Measurements from ENCODE around the gene ODC1. TPM values are rescaled to one million over a fixed set of nuclear protein-coding genes. Genes with fewer than 3 reads are reported as not detected.

ODC1 gene
- total RNA-seq, 1 experiment from 2014 or later, result 231 TPM

DNA sequence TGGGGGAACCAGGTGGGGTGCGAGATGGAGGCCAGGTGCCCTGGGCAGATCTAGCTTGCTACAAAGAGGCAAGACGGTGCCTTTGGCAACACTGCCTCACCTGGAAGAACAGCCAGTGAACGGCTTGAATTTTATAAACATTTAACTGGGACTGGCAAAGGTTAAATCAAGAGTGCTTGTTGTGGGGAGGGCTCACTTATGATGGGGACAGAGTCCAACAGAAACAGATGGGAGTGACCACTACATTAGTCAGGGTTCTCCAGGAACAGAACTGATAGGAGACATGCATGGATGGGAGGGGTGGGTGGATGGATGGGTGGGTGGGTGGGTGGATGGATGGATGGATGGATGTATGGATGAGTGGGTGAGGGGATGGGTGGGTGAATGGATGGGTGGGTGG, 19.2 kb downstream of the ODC1 start:
- H3K27ac ChIP-seq (ENCODE audit: low read depth, low read length), result no peak overlapping the region
- no peak overlapping the region for H3K9ac ChIP-seq (ENCODE audit: low read length)
- no peak overlapping the region for H3K4me2 ChIP-seq (ENCODE audit: low read length)
- no peak overlapping the region for H2AFZ ChIP-seq (ENCODE audit: low read depth, low read length, poor library complexity, severe bottlenecking)
- H3K9me2 ChIP-seq (ENCODE audit: insufficient read depth), result no peaks in the 10 kb centered on the region
- POLR2A ChIA-PET, result no interaction called here
- RAD21 ChIA-PET (ENCODE audit: low non-redundant PET in 1 of 2, low total read pairs in 2 of 2, uncharacterized antibody in 2 of 2, unreplicated experiment in 2 of 2), result no interaction called here
- intact Hi-C loops (cut with micrococcal nuclease), result no loop called here
- H3K79me2 ChIP-seq (ENCODE audit: insufficient read depth, low read length), result no peaks in the 10 kb centered on the region
- peaks cover 3% of the 10 kb centered on the region in 2 experiments; a peak in 1 of 4 replicates for H3K36me3 ChIP-seq (ENCODE audit: control insufficient read depth in 1 of 2, insufficient read depth in 2 of 2, low read length in 2 of 2)
- H3K4me1 ChIP-seq (ENCODE audit: control insufficient read depth in 1 of 2, insufficient read depth in 2 of 2, low read length in 2 of 2), result peaks cover 4 to 26% of the 10 kb centered on the region in 2 experiments; a peak in 3 of 4 replicates
- H3K27me3 ChIP-seq (ENCODE audit: insufficient read depth, low read length), result no peaks in the 10 kb centered on the region
- H3K4me3 ChIP-seq (replicated peaks in 1 of 2; ENCODE audit: low read depth in 1 of 2, low read length in 2 of 2), result no peak overlapping the region
- H4K20me1 ChIP-seq (ENCODE audit: insufficient read depth), result no peaks in the 10 kb centered on the region
- H3K9me3 ChIP-seq (ENCODE audit: control insufficient read depth in 1 of 2, insufficient read depth in 1 of 2, low read depth in 1 of 2, low read length in 2 of 2), result no peaks in the 10 kb centered on the region
- BruUV-seq (replicated peaks), result no TSS peak
- DNase-seq (ENCODE audit: low read depth, low spot score), result no peak
- no peak for TF ChIP-seq YY1 (IDR thresholded peaks at IDR 0.05; ENCODE audit: extremely low read depth, insufficient replicate concordance, low read depth, low read length)
- no peak for TF ChIP-seq POLR2AphosphoS5 (IDR thresholded peaks at IDR 0.05; ENCODE audit: low read depth, low read length)
- no peak for TF ChIP-seq EZH2 (IDR thresholded peaks at IDR 0.05)
- no peak for TF ChIP-seq TCF7L2 (IDR thresholded peaks at IDR 0.05; ENCODE audit: borderline replicate concordance, extremely low read depth, insufficient read depth, insufficient read length)
- no peak for TF ChIP-seq JUND (IDR thresholded peaks at IDR 0.05)
- no peak for TF ChIP-seq EZH2phosphoT487 (IDR thresholded peaks at IDR 0.05; ENCODE audit: borderline replicate concordance)
- TF ChIP-seq, protein P1, sequence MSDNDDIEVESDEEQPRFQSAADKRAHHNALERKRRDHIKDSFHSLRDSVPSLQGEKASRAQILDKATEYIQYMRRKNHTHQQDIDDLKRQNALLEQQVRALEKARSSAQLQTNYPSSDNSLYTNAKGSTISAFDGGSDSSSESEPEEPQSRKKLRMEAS (IDR thresholded peaks at IDR 0.05), result no peak
- no peak for TF ChIP-seq SP1 (IDR thresholded peaks at IDR 0.05; ENCODE audit: low read depth)
- TF ChIP-seq, protein P2, sequence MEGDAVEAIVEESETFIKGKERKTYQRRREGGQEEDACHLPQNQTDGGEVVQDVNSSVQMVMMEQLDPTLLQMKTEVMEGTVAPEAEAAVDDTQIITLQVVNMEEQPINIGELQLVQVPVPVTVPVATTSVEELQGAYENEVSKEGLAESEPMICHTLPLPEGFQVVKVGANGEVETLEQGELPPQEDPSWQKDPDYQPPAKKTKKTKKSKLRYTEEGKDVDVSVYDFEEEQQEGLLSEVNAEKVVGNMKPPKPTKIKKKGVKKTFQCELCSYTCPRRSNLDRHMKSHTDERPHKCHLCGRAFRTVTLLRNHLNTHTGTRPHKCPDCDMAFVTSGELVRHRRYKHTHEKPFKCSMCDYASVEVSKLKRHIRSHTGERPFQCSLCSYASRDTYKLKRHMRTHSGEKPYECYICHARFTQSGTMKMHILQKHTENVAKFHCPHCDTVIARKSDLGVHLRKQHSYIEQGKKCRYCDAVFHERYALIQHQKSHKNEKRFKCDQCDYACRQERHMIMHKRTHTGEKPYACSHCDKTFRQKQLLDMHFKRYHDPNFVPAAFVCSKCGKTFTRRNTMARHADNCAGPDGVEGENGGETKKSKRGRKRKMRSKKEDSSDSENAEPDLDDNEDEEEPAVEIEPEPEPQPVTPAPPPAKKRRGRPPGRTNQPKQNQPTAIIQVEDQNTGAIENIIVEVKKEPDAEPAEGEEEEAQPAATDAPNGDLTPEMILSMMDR (IDR thresholded peaks at IDR 0.05 in 2 of 3, conservative IDR thresholded peaks at IDR 0.05 in 1 of 3; ENCODE audit: borderline replicate concordance in 1 of 3, insufficient read depth in 1 of 3, low read depth in 2 of 3, low read length in 2 of 3), result no peak
- TF ChIP-seq EGR1 (IDR thresholded peaks at IDR 0.05; ENCODE audit: low read depth), result no peak
- TF ChIP-seq, protein P3, sequence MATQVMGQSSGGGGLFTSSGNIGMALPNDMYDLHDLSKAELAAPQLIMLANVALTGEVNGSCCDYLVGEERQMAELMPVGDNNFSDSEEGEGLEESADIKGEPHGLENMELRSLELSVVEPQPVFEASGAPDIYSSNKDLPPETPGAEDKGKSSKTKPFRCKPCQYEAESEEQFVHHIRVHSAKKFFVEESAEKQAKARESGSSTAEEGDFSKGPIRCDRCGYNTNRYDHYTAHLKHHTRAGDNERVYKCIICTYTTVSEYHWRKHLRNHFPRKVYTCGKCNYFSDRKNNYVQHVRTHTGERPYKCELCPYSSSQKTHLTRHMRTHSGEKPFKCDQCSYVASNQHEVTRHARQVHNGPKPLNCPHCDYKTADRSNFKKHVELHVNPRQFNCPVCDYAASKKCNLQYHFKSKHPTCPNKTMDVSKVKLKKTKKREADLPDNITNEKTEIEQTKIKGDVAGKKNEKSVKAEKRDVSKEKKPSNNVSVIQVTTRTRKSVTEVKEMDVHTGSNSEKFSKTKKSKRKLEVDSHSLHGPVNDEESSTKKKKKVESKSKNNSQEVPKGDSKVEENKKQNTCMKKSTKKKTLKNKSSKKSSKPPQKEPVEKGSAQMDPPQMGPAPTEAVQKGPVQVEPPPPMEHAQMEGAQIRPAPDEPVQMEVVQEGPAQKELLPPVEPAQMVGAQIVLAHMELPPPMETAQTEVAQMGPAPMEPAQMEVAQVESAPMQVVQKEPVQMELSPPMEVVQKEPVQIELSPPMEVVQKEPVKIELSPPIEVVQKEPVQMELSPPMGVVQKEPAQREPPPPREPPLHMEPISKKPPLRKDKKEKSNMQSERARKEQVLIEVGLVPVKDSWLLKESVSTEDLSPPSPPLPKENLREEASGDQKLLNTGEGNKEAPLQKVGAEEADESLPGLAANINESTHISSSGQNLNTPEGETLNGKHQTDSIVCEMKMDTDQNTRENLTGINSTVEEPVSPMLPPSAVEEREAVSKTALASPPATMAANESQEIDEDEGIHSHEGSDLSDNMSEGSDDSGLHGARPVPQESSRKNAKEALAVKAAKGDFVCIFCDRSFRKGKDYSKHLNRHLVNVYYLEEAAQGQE (IDR thresholded peaks at IDR 0.05; ENCODE audit: low read depth), result no peak
- TF ChIP-seq ZFX (IDR thresholded peaks at IDR 0.05), result no peak
- TF ChIP-seq CEBPB (IDR thresholded peaks at IDR 0.05; ENCODE audit: low read depth), result no peak
- TF ChIP-seq, protein P4, sequence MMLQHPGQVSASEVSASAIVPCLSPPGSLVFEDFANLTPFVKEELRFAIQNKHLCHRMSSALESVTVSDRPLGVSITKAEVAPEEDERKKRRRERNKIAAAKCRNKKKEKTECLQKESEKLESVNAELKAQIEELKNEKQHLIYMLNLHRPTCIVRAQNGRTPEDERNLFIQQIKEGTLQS (IDR thresholded peaks at IDR 0.05), result no peak
- TF ChIP-seq FOSL1 (IDR thresholded peaks at IDR 0.05; ENCODE audit: low read depth), result no peak
- TF ChIP-seq SIN3A (IDR thresholded peaks at IDR 0.05; ENCODE audit: low read depth), result no peak
- TF ChIP-seq, protein P5, sequence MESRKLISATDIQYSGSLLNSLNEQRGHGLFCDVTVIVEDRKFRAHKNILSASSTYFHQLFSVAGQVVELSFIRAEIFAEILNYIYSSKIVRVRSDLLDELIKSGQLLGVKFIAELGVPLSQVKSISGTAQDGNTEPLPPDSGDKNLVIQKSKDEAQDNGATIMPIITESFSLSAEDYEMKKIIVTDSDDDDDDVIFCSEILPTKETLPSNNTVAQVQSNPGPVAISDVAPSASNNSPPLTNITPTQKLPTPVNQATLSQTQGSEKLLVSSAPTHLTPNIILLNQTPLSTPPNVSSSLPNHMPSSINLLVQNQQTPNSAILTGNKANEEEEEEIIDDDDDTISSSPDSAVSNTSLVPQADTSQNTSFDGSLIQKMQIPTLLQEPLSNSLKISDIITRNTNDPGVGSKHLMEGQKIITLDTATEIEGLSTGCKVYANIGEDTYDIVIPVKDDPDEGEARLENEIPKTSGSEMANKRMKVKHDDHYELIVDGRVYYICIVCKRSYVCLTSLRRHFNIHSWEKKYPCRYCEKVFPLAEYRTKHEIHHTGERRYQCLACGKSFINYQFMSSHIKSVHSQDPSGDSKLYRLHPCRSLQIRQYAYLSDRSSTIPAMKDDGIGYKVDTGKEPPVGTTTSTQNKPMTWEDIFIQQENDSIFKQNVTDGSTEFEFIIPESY (IDR thresholded peaks at IDR 0.05; ENCODE audit: extremely low read depth, insufficient replicate concordance, low read length), result no peak
- no peak for TF ChIP-seq CBX3 (IDR thresholded peaks at IDR 0.05; ENCODE audit: low read depth)
- no peak for TF ChIP-seq ELF1 (IDR thresholded peaks at IDR 0.05; ENCODE audit: borderline replicate concordance, low read depth)
- ATAC-seq, result no peak
- CTCF ChIA-PET, result no interaction called here
